T-cell (primary cell): Measurements from ENCODE around the gene GTF2E1. TPM values are rescaled to one million over a fixed set of nuclear protein-coding genes. Genes with fewer than 3 reads are reported as not detected.

Experiments used
- ATAC-seq, 4 experiments: fragments of 200-7000 bp in 3 of 4; fragments of 150-1000 bp in 1 of 4; cut with Tn5 transposase; replicated peaks in 1 of 4; 1 replicate in 3 of 4; 2 replicates in 1 of 4; pipeline ENCODE4 v1.10.0; 2021; ENCODE audit warnings: moderate library complexity in 3 of 4, mild to moderate bottlenecking in 2 of 4, moderate number of reproducible peaks in 1 of 4
- CTCF ChIA-PET, 2 donors: fragments of 300-600 bp; sonication (Branson Sonifier 250); formaldehyde crosslinking; loops; one replicate each; lab custom pipeline; 2022; ENCODE audit warnings: antibody characterized with exemption in 2 of 2; lab: Charles Lee
- POLR2A ChIA-PET, 2 donors: fragments of 300-600 bp; sonication (Branson Sonifier 250); formaldehyde crosslinking; loops; one replicate each; lab custom pipeline; 2022; ENCODE audit warnings: antibody characterized with exemption in 2 of 2; lab: Charles Lee
- DNase-seq, 35 experiments: peaks; one replicate each; pipeline versions ENCODE4 v3.0.0 to v3.0.0-alpha.2; 2013 to 2023
- H3K27ac ChIP-seq: one replicate; pipeline ENCODE4 v1.5.1; 2013; ENCODE audit warnings: low read length
- H3K27me3 ChIP-seq, 2 experiments: replicated peaks in 1 of 2; 1 replicate in 1 of 2; 2 replicates in 1 of 2; pipeline versions ENCODE4 v1.6.1 to v1.7.0; 2013; ENCODE audit warnings: low read length in 1 of 2, mixed read lengths in 1 of 2; ENCODE audit not compliant: control insufficient read depth in 2 of 2, insufficient read depth in 2 of 2; ENCODE audit errors: extremely low read depth in 1 of 2
- H3K36me3 ChIP-seq, 2 donors: 1 replicate in 1 of 2; 2 replicates in 1 of 2; pipeline versions ENCODE4 v1.6.1 to v1.7.0; 2013; ENCODE audit warnings: low read length in 1 of 2; ENCODE audit not compliant: control insufficient read depth in 2 of 2, insufficient read depth in 1 of 2; ENCODE audit errors: extremely low read depth in 1 of 2
- H3K4me1 ChIP-seq, 2 experiments: 1 replicate in 1 of 2; 2 replicates in 1 of 2; pipeline versions ENCODE4 v1.6.1 to v1.7.0; 2013; ENCODE audit warnings: low read length in 2 of 2, mixed read lengths in 1 of 2; ENCODE audit not compliant: insufficient read depth in 2 of 2, control insufficient read depth in 1 of 2; ENCODE audit errors: extremely low read depth in 1 of 2
- H3K4me3 ChIP-seq, 2 donors: 1 replicate in 1 of 2; 2 replicates in 1 of 2; pipeline versions ENCODE4 v1.5.1 to v1.7.0; 2013; ENCODE audit warnings: mild to moderate bottlenecking in 2 of 2, low read length in 1 of 2, moderate library complexity in 1 of 2; ENCODE audit not compliant: control insufficient read depth in 1 of 2; ENCODE audit errors: extremely low read depth in 1 of 2
- H3K9me3 ChIP-seq: 2 replicates; pipeline ENCODE4 v1.7.0; 2013
- H3K27ac Mint-ChIP-seq, 2 donors: one replicate each; pipeline ENCODE4 v1.8.0; 2020 to 2021; ENCODE audit warnings: mild to moderate bottlenecking in 2 of 2, mixed read lengths in 2 of 2
- H3K27me3 Mint-ChIP-seq, 2 donors: one replicate each; pipeline ENCODE4 v1.8.0; 2021 to 2022; ENCODE audit warnings: mixed read lengths in 2 of 2
- H3K36me3 Mint-ChIP-seq: one replicate; pipeline ENCODE4 v1.8.0; 2021; ENCODE audit warnings: mixed read lengths
- H3K4me1 Mint-ChIP-seq, 3 donors: one replicate each; pipeline ENCODE4 v1.8.0; 2020 to 2022; ENCODE audit warnings: mixed read lengths in 3 of 3, mild to moderate bottlenecking in 1 of 3
- H3K4me3 Mint-ChIP-seq, 3 donors: one replicate each; pipeline ENCODE4 v1.8.0; 2020 to 2022; ENCODE audit warnings: mild to moderate bottlenecking in 3 of 3, mixed read lengths in 3 of 3, moderate library complexity in 3 of 3
- H3K9me3 Mint-ChIP-seq, 3 donors: one replicate each; pipeline ENCODE4 v1.8.0; 2020 to 2022; ENCODE audit warnings: mixed read lengths in 3 of 3
- WGBS: methylation state at CpG from one replicate; pipeline ENCODE4 v1.1.5; 2013; ENCODE audit warnings: missing lambda C conversion rate; ENCODE audit not compliant: insufficient coverage; 5-methylcytosine and 5-hydroxymethylcytosine counted together
- total RNA-seq, 35 experiments: library from RNA in 6 of 35; stranded (reverse) in 6 of 35; fragments of 120-200 nt in 1 of 35; gene quantifications; one replicate each; pipeline versions ENCODE4 v1.2.1 to v1.2.4 and lab custom pipeline; 2013 to 2026

The GTF2E1 gene
- total RNA-seq, result 10 to 100 TPM; 13.3 to 28.5 (median 26.0) TPM
- total RNA-seq (2013), result 16.1 TPM
- 7.8 to 34.6 (median 20.6) reads per million in 29 experiments for total RNA-seq (lab: John Stamatoyannopoulos, UW)

DNA sequence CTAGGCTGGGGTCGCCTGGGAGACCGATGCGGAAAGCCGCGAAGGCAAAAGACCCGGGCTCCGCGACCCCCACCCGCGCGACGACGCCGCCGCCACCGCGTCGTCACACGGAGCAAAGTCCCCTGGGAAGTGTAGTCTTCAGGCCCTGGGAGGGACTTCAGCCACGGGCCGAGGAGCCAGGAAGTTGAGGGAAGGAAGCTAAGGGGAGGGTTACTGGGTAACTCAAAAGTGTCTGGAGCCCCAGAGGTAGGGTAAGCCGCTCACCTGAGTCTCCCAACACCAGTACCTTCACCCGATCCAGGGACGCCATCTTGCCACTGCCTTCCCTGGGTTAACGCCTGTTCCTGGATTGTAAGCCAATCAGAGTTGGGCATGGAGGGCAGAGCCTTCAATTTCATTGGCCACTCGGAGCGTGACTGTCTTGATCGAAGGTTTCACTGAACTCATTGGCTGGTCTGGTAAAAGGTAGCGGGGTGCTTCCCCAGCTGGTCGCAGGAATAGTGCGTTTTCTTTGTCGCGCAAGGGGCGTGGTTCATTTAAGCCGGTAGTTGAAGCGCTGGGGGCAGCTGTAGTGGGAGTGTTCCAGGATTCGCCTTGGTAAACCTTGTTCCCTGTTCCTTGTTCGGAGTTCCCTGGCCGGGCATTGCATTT is at the start of gene GTF2E1, which contains the start of gene RABL3:
Gene GTF2E1 (plus strand): TSS at position 547 of the 651 bp plus-strand sequence. CDS start 7,809 bp downstream, outside the sequence.
Gene RABL3 (minus strand): TSS at position 319 of the 651 bp plus-strand sequence. CDS start 9 bp downstream, at position 310.
- peak; percentile 91 to 99 (median 97) for DNase-seq
- H3K4me3 Mint-ChIP-seq, result peak within 1 kb of the TSS; percentile 87 to 95 (median 94)
- H3K27ac Mint-ChIP-seq, result peak within 1 kb of the TSS; percentile 93 to 98
- H3K27me3 Mint-ChIP-seq, result no peaks in the 10 kb centered on the region
- H3K9me3 ChIP-seq, result no peaks in the 10 kb centered on the region
- ATAC-seq, result peak; percentile 95 to 98 (median 98)
- H3K4me3 ChIP-seq, result peak within 1 kb of the TSS; percentile 65 to 95
- peaks cover 0 to 5% of the 10 kb centered on the region in 2 donors for H3K36me3 ChIP-seq
- peaks cover 37 to 49% (median 47%) of the 10 kb centered on the region in 3 donors for H3K4me1 Mint-ChIP-seq
- WGBS, result 0% methylated on average over 33 of the region's 39 CpGs
- ChIA-PET POLR2A (interaction anchor here (0.6 to 2.4 kb wide), 9 partner anchors 20 to 1447 kb away, joined by 3 to 13 read pairs (median 4); partner anchors contain the start of gene NDUFB4 (in 2 of the 2)), CTCF (interaction anchor here in 1 of 2 donors (0.9 to 3.8 kb wide), 6 partner anchors 23 to 325 kb away, joined by 3 to 12 read pairs (median 8); partner anchors contain the start of gene NDUFB4)
- peaks cover 6% of the 10 kb centered on the region for H3K36me3 Mint-ChIP-seq
- no peaks in the 10 kb centered on the region for H3K9me3 Mint-ChIP-seq
- H3K4me1 ChIP-seq, result peaks cover 12 to 30% of the 10 kb centered on the region in 2 experiments
- peak within 1 kb of the TSS; percentile 99 for H3K27ac ChIP-seq
- H3K27me3 ChIP-seq, result no peaks in the 10 kb centered on the region

DNA sequence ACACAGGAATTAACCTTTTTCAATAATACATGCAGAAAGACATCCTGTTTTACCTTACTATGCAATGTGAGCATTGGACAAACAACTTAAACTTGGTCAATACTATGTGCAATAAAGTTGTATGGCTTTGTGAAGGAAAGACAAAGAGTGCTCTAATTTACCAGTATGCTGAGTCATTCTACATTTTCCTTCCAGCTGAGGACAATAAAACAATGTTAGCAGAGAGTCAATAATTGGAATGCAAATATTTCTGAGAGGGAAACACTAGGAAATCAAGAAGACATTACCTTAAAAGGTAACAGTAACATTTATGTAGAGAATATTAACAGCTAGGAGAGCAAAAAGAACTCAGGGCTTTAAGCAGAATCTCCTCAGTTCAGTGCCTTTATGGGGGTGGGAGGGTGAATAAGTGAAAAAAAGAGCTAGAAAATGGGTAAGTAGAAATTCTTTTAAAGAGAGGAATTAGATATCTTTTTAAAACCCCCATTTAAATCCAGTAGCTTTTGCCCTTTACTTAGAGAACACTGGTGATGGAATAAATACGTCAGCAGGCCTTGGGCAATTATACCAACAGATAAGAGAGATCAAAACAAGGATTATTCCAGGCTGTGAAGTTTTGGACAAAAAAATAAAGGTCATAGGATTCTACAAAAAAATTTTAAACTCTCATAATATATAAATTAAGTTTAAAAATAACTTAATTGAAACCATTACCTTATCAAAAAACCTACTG is 48.9 kb upstream of the GTF2E1 start:
- no peaks in the 10 kb centered on the region for H3K9me3 ChIP-seq
- ATAC-seq, result no peak
- H3K4me1 ChIP-seq, result no peaks in the 10 kb centered on the region
- ChIA-PET POLR2A (no interaction called here), CTCF (interaction anchor here (0.5 to 0.6 kb wide), 3 partner anchors 37 to 106 kb away, joined by 3 to 4 read pairs (median 4); no protein-coding TSS in a partner anchor)
- Mint-ChIP-seq H3K27ac (no peak overlapping the region), H3K27me3 (no peaks in the 10 kb centered on the region), H3K9me3 (no peaks in the 10 kb centered on the region), H3K4me1 (no peaks in the 10 kb centered on the region), H3K4me3 (no peak overlapping the region), H3K36me3 (peaks cover 38% of the 10 kb centered on the region)
- H3K4me3 ChIP-seq, result no peak overlapping the region
- no peaks in the 10 kb centered on the region for H3K27me3 ChIP-seq
- peaks cover 0 to 30% of the 10 kb centered on the region in 2 donors for H3K36me3 ChIP-seq
- DNase-seq, result no peak
- WGBS, result no CpG with 5 or more reads among the region's 1 CpG
- no peak overlapping the region for H3K27ac ChIP-seq

DNA sequence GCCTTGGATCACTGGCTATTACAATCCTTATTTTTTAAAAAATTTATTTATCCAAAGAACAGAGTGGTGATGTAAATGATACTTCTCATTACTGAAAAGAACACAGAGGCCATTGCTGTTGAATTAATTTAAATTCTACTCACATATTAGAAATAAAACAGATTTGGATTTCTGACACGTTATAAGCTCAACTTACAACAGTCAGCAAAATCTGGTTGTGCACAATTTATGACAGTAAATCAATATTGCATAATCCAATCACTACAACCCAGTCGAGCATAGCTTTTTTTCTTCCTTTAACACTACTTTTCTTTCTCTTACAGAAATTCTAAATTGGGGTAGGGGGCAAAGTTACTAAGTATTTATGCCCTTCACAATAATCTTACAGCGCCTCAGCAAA is 43.2 kb upstream of the GTF2E1 start:
- ChIA-PET POLR2A (interaction anchor here in 1 of 2 donors (0.7 kb wide), 1 partner anchor 10 kb away, joined by 3 read pairs; no protein-coding TSS in a partner anchor), CTCF (interaction anchor here in 1 of 2 donors (1.2 kb wide), 1 partner anchor 70 kb away, joined by 3 read pairs; no protein-coding TSS in a partner anchor)
- Mint-ChIP-seq H3K9me3 (peaks cover 0 to 12% (median 5%) of the 10 kb centered on the region in 3 donors), H3K36me3 (peaks cover 49% of the 10 kb centered on the region), H3K27ac (no peak overlapping the region), H3K27me3 (no peaks in the 10 kb centered on the region), H3K4me3 (no peak overlapping the region), H3K4me1 (no peaks in the 10 kb centered on the region)
- Histone ChIP-seq H3K4me1 (no peaks in the 10 kb centered on the region), H3K27me3 (no peaks in the 10 kb centered on the region), H3K36me3 (peaks cover 0 to 25% of the 10 kb centered on the region in 2 donors), H3K4me3 (no peak overlapping the region), H3K9me3 (peaks cover 4% of the 10 kb centered on the region), H3K27ac (no peak overlapping the region)
- 80% methylated on average over 1 of the region's 3 CpGs for WGBS
- ATAC-seq (no peak), DNase-seq (no peak)

DNA sequence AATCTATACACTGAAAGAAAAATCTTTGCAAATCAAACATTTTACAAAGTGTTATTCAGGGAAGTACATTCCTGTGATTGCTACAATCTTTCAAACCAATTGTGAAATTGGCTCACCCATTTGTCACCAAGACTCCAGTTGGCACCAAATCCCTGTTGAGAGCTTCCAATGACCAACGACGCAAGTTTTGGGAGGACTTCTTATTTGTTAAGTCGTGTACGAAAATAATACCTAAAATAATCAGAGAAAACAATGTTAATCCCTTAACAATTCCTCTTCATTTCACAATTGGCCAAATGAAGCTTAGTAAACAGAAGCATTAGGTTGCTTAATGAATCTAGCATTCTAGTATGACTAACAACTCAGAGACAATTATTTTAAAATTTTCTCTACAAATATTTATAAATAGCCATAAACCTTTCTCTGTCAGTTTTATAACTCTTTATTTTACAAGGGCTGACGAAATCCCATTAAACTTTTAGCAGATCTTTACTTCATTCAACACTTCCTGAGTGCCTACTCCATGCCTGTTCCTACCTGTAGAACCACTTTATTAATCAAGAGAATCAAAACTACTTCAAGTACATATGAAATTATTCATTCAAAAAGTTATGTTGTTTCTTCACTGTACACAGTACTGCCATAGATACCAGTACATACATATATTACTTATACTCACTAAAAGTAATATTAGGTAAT is 36.5 kb upstream of the GTF2E1 start:
- no peaks in the 10 kb centered on the region for H3K4me1 ChIP-seq
- no peaks in the 10 kb centered on the region for H3K27me3 ChIP-seq
- Mint-ChIP-seq H3K36me3 (peaks cover 59% of the 10 kb centered on the region), H3K27ac (no peak overlapping the region), H3K4me1 (peaks cover 0 to 5% (median 5%) of the 10 kb centered on the region in 3 donors), H3K27me3 (no peaks in the 10 kb centered on the region), H3K9me3 (peaks cover 0 to 14% (median 5%) of the 10 kb centered on the region in 3 donors), H3K4me3 (no peak overlapping the region)
- POLR2A ChIA-PET, result no interaction called here
- CTCF ChIA-PET, result no interaction called here
- ATAC-seq, result no peak
- WGBS, result 80% methylated on average over 1 of the region's 5 CpGs
- peaks cover 4% of the 10 kb centered on the region for H3K9me3 ChIP-seq
- no peak overlapping the region for H3K27ac ChIP-seq
- H3K36me3 ChIP-seq, result peaks cover 0 to 24% of the 10 kb centered on the region in 2 donors
- DNase-seq, result no peak
- H3K4me3 ChIP-seq, result no peak overlapping the region

DNA sequence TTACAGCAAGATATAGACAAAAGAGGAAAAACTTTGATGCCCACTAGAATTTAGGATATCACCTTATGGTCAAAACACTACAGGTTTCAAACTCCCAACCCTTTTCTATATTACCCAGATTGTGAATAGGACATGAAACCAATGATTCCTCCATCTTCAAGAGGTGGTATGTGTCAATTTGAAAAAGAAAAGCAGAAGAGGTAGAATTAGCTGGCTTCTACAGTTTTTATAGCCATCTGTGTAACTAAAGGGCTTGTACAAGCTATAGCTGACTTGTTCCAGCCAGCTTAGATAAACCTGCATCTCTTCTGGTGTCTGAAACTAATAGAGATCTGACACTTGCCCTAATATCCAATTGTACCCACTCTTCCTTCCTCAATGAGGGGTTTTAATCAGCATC is 35.6 kb upstream of the GTF2E1 start:
- Histone ChIP-seq H3K9me3 (peaks cover 4% of the 10 kb centered on the region), H3K27ac (no peak overlapping the region), H3K27me3 (no peaks in the 10 kb centered on the region), H3K4me3 (no peak overlapping the region), H3K4me1 (no peaks in the 10 kb centered on the region), H3K36me3 (peaks cover 0 to 24% of the 10 kb centered on the region in 2 donors)
- DNase-seq (no peak), ATAC-seq (no peak)
- no peak overlapping the region for H3K4me3 Mint-ChIP-seq
- peaks cover 0 to 5% (median 5%) of the 10 kb centered on the region in 3 donors for H3K4me1 Mint-ChIP-seq
- no peaks in the 10 kb centered on the region for H3K27me3 Mint-ChIP-seq
- ChIA-PET CTCF (no interaction called here), POLR2A (no interaction called here)
- H3K27ac Mint-ChIP-seq, result peak overlapping the region; percentile 7 to 14
- peaks cover 0 to 14% (median 5%) of the 10 kb centered on the region in 3 donors for H3K9me3 Mint-ChIP-seq
- peaks cover 55% of the 10 kb centered on the region for H3K36me3 Mint-ChIP-seq
